IMR-90 (cell line): Measurements from ENCODE around the gene TMEM190. TPM values are rescaled to one million over a fixed set of nuclear protein-coding genes. Genes with fewer than 3 reads are reported as not detected.

ENCODE experiments used
- ATAC-seq: fragments of 200-7000 bp; cut with Tn5 transposase; 2 replicates; pipeline ENCODE4 v1.9.1; 2020; ENCODE audit warnings: low read depth, mild to moderate bottlenecking, moderate library complexity
- BruUV-seq: library from RNA; stranded (reverse); fragments of 400-500 nt; replicated peaks from 2 replicates; lab custom pipeline; 2021; lab: Mats Ljungman, UMichigan
- CTCF ChIA-PET: fragments of 300-600 bp; formaldehyde crosslinking; extraction: SDS; loops from one replicate; lab custom pipeline; 2021; ENCODE audit warnings: antibody characterized with exemption; lab: Yijun Ruan, JAX
- POLR2A ChIA-PET: fragments of 300-600 bp; sonication (Branson Sonifier 250); formaldehyde crosslinking; loops from one replicate; lab custom pipeline; 2022; ENCODE audit warnings: antibody characterized with exemption; ENCODE audit not compliant: unreplicated experiment; lab: Charles Lee
- DNase-seq: peaks from one replicate; pipeline ENCODE4 v3.0.0; 2013
- H2AFZ ChIP-seq: replicated peaks from 2 replicates; pipeline ENCODE3; 2013; ENCODE audit warnings: low read length, mild to moderate bottlenecking; ENCODE audit not compliant: poor library complexity
- H2AK5ac ChIP-seq: 2 replicates; pipeline ENCODE4 v1.6.1; 2013; ENCODE audit warnings: low read depth, low read length, inconsistent platforms
- H2AK9ac ChIP-seq: replicated peaks from 2 replicates; pipeline ENCODE3; 2013; ENCODE audit warnings: mild to moderate bottlenecking, low read depth, low read length, moderate library complexity; ENCODE audit not compliant: poor library complexity
- H2BK120ac ChIP-seq: 2 replicates; pipeline ENCODE4 v1.6.1; 2013; ENCODE audit warnings: low read depth, low read length, inconsistent platforms
- H2BK15ac ChIP-seq: 3 replicates; pipeline ENCODE4 v1.6.1; 2013; ENCODE audit warnings: low read depth, low read length, inconsistent platforms
- H2BK20ac ChIP-seq: 2 replicates; pipeline ENCODE4 v1.6.1; 2013; ENCODE audit warnings: low read depth, mild to moderate bottlenecking, inconsistent platforms, low read length, moderate library complexity
- H2BK5ac ChIP-seq: 2 replicates; pipeline ENCODE4 v1.6.1; 2013; ENCODE audit warnings: mild to moderate bottlenecking, low read depth, low read length, inconsistent platforms; ENCODE audit not compliant: poor library complexity, severe bottlenecking
- H3K14ac ChIP-seq: replicated peaks from 2 replicates; pipeline ENCODE4 v1.6.1; 2013; ENCODE audit warnings: low read depth, low read length, inconsistent platforms
- H3K18ac ChIP-seq: 2 replicates; pipeline ENCODE4 v1.6.1; 2013; ENCODE audit warnings: low read depth, low read length, control low read depth
- H3K23ac ChIP-seq: 2 replicates; pipeline ENCODE4 v1.6.1; 2013; ENCODE audit warnings: low read depth, low read length, inconsistent platforms
- H3K27ac ChIP-seq: 2 replicates; pipeline ENCODE4 v1.5.1; 2013; ENCODE audit warnings: mild to moderate bottlenecking, control low read depth, low read length; ENCODE audit not compliant: insufficient read depth
- H3K27me3 ChIP-seq: 2 replicates; pipeline ENCODE4 v1.6.1; 2013; ENCODE audit warnings: low read length; ENCODE audit not compliant: control insufficient read depth, insufficient read depth
- H3K36me3 ChIP-seq: 2 replicates; pipeline ENCODE4 v1.6.1; 2013; ENCODE audit warnings: low read length, mixed read lengths; ENCODE audit not compliant: control insufficient read depth, insufficient read depth
- H3K4ac ChIP-seq: 2 replicates; pipeline ENCODE4 v1.6.1; 2013; ENCODE audit warnings: low read depth, low read length, inconsistent platforms
- H3K4me1 ChIP-seq: 2 replicates; pipeline ENCODE4 v1.6.1; 2013; ENCODE audit warnings: low read length, mixed read lengths; ENCODE audit not compliant: control insufficient read depth, insufficient read depth
- H3K4me2 ChIP-seq: 2 replicates; pipeline ENCODE4 v1.6.1; 2013; ENCODE audit warnings: low read depth, mild to moderate bottlenecking, control low read depth, low read length, moderate library complexity
- H3K4me3 ChIP-seq: 2 replicates; pipeline ENCODE4 v1.5.1; 2013; ENCODE audit warnings: low read depth, mild to moderate bottlenecking, control low read depth, low read length, moderate library complexity; ENCODE audit not compliant: insufficient read depth
- H3K56ac ChIP-seq: 2 replicates; pipeline ENCODE4 v1.6.1; 2013; ENCODE audit warnings: low read length, inconsistent platforms; ENCODE audit not compliant: insufficient read depth; ENCODE audit errors: extremely low read depth
- H3K79me1 ChIP-seq, 2 experiments: 2 replicates each; pipeline ENCODE4 v1.6.1; 2013; ENCODE audit warnings: low read length in 2 of 2, inconsistent platforms in 1 of 2, low read depth in 1 of 2
- H3K9ac ChIP-seq: 2 replicates; pipeline ENCODE4 v1.6.1; 2013; ENCODE audit warnings: low read depth, low read length, control low read depth
- H3K9me1 ChIP-seq: 2 replicates; pipeline ENCODE4 v1.6.1; 2013; ENCODE audit warnings: low read length, inconsistent platforms; ENCODE audit not compliant: insufficient read depth
- H3K9me3 ChIP-seq: 2 replicates; pipeline ENCODE4 v1.6.1; 2013; ENCODE audit warnings: low read length; ENCODE audit not compliant: control insufficient read depth, insufficient read depth
- H4K20me1 ChIP-seq: 2 replicates; pipeline ENCODE4 v1.6.1; 2013; ENCODE audit warnings: low read length, inconsistent platforms; ENCODE audit not compliant: insufficient read depth
- H4K5ac ChIP-seq: 2 replicates; pipeline ENCODE4 v1.6.1; 2013; ENCODE audit warnings: mild to moderate bottlenecking, low read depth, low read length, control low read depth
- H4K8ac ChIP-seq, 2 experiments: 2 replicates each; pipeline ENCODE4 v1.6.1; 2013; ENCODE audit warnings: low read depth in 2 of 2, low read length in 2 of 2, control low read depth in 1 of 2, inconsistent platforms in 1 of 2
- H4K91ac ChIP-seq: 2 replicates; pipeline ENCODE4 v1.6.1; 2013; ENCODE audit warnings: low read depth, low read length, inconsistent platforms; ENCODE audit not compliant: insufficient read depth
- BHLHE40 ChIP-seq: fragments of 150-350 bp; IDR thresholded peaks from 2 replicates; pipeline ENCODE4 v1.6.1; 2016; ENCODE audit warnings: mild to moderate bottlenecking, low read depth, low read length
- CEBPB ChIP-seq: IDR thresholded peaks from 2 replicates; pipeline ENCODE4 v1.6.1; 2012; ENCODE audit warnings: low read depth, low read length, improper control_type of control experiment
- CHD1 ChIP-seq: IDR thresholded peaks from 2 replicates; pipeline ENCODE4 v1.6.1; 2012; ENCODE audit warnings: low read depth, low read length, improper control_type of control experiment
- FOS ChIP-seq: fragments of 150-350 bp; IDR thresholded peaks from 2 replicates; pipeline ENCODE4 v1.6.1; 2016; ENCODE audit warnings: low read depth, low read length
- MAFK ChIP-seq: IDR thresholded peaks from 2 replicates; pipeline ENCODE4 v1.6.1; 2012; ENCODE audit warnings: low read depth, low read length, improper control_type of control experiment
- MAZ ChIP-seq: IDR thresholded peaks from 2 replicates; pipeline ENCODE4 v1.6.1; 2012; ENCODE audit warnings: low read depth, mild to moderate bottlenecking, low read length, improper control_type of control experiment, moderate library complexity, borderline replicate concordance
- MXI1 ChIP-seq: IDR thresholded peaks from 2 replicates; pipeline ENCODE4 v1.6.1; 2012; ENCODE audit warnings: low read depth, mild to moderate bottlenecking, low read length, moderate library complexity, borderline replicate concordance
- NFE2L2 ChIP-seq: fragments of 150-350 bp; IDR thresholded peaks from 2 replicates; pipeline ENCODE4 v1.6.1; 2016; ENCODE audit warnings: low read depth, mild to moderate bottlenecking, low read length
- RAD21 ChIP-seq: IDR thresholded peaks from 2 replicates; pipeline ENCODE4 v1.6.1; 2012; ENCODE audit warnings: low read length, improper control_type of control experiment
- RCOR1 ChIP-seq: IDR thresholded peaks from 2 replicates; pipeline ENCODE4 v1.6.1; 2012; ENCODE audit warnings: mild to moderate bottlenecking, low read length, improper control_type of control experiment; ENCODE audit not compliant: insufficient replicate concordance
- RFX5 ChIP-seq: IDR thresholded peaks from 2 replicates; pipeline ENCODE4 v1.8.0; 2012; ENCODE audit warnings: low read depth, mild to moderate bottlenecking, low read length, moderate library complexity
- WGBS, 2 experiments: methylation state at CpG; one replicate each; pipeline versions ENCODE4 v1.1.5 to v1.1.7; 2013; ENCODE audit warnings: missing lambda C conversion rate in 2 of 2; ENCODE audit not compliant: insufficient read length in 1 of 2; ENCODE audit errors: extremely low coverage in 2 of 2; 5-methylcytosine and 5-hydroxymethylcytosine counted together
- dilution Hi-C: fragments of 300-500 bp; cut with HindIII; formaldehyde crosslinking; loops from one replicate; pipeline ENCODE4 v1.14.3; 2018; ENCODE audit warnings: low sequenced_read_pairs; ENCODE audit not compliant: unreplicated experiment
- in situ Hi-C: fragments of 300-500 bp; cut with MboI; formaldehyde crosslinking; loops from 3 replicates; pipeline ENCODE4 v1.14.3; 2019; ENCODE audit warnings: low sequenced_read_pairs, inconsistent platforms, mixed read lengths
- intact Hi-C: fragments of 100-400 bp; cut with micrococcal nuclease; formaldehyde crosslinking; loops from 2 replicates; pipeline ENCODE4 v1.10.0; 2022
- polyA plus RNA-seq, 3 experiments: library from polyadenylated mRNA; depleted of rRNA; stranded (reverse); fragments of >200 nt; gene quantifications; 2 replicates each; pipeline ENCODE4 v1.2.3, GENCODE V29; 2012; ENCODE audit warnings: low replicate concordance in 1 of 3
- total RNA-seq: library from RNA; depleted of rRNA; stranded (reverse); fragments of >200 nt; gene quantifications from 2 replicates; pipeline ENCODE4 v1.2.3, GENCODE V29; 2012
- TF ChIP-seq, protein P1 (sequence below): conservative IDR thresholded peaks from 2 replicates; pipeline ENCODE4 v1.5.1; 2012; ENCODE audit warnings: mild to moderate bottlenecking, low read depth, low read length, improper control_type of control experiment
- TF ChIP-seq, protein P2 (sequence below): fragments of 150-350 bp; IDR thresholded peaks from 2 replicates; pipeline ENCODE4 v1.6.1; 2017; ENCODE audit warnings: mild to moderate bottlenecking, antibody characterized with exemption, low read length, low read depth

Gene TMEM190
- total and polyA plus RNA-seq, 2 of the 4 experiments (the other 2 are of a cell fraction), result 1.6 TPM; not detected in 1

DNA sequence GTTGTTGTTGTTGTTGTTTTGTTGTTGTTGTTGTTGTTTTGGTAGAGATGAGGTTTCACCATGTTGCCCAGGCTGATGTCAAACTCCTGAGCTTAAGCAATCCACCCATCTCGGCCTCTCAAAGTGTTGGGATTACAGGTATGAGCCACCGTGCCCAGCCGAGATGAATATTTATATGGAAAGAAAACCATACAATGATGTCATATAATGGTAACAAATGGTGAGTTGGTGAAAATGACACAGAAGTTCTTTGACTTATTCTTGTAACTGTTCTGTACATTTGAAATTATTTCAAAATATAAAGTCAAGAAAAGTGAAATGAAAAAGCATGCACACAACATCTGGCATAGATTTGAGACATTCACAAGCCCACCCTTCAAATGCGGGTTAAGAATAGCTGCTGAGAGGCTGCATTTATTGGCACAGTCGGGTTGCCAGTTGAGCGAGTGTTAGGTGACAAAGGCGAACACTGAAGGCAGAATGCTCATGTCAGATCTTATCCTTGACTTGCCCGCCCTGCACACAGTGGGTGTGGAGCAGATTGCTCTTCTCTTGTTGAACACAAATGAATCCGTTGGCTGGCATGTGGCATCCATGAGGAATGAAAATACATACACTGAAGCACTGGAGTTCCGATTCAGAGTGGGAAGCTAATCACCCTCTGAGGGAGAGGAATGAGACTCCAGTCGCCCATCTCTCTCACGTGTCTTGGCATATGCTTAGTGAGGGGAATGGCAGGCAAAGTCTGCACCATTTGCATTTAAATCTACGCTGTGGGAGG, 46.8 kb downstream of the TMEM190 start (continued):
- no peak for TF ChIP-seq BHLHE40

DNA sequence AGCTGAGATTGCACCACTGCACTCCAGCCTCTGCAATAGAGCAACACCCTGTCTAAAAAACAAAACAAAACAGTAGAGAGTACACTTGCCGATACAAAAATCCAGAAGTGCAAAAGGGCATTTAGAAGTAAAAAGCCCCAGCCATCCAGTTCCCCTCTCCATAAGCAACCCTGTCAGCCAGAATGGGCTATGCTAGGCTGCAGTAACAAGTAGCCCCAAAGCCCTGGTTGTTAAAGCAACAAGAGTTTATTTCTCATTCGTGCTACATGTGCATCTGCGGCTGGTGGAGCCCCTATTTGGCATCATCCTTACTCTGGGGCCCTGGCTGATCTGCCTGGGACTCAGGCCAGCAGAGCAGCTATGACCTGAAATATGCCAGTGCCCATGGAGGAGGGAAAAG, 47.9 kb downstream of the TMEM190 start:
- in situ Hi-C loops, result no loop called here
- BruUV-seq, result no TSS peak
- no peak overlapping the region for H2BK20ac ChIP-seq

More for the DNA sequence above, 47.9 kb downstream of the TMEM190 start:
- no peak overlapping the region for H3K23ac ChIP-seq
- H3K4ac ChIP-seq, result no peak overlapping the region
- no peak overlapping the region for H3K27ac ChIP-seq
- ChIA-PET CTCF (no interaction called here), POLR2A (no interaction called here)
- H3K36me3 ChIP-seq, result no peaks in the 10 kb centered on the region
- 0 out of 2 replicates have a peak, but pooled peaks cover 4% of the 10 kb centered on the region for H3K9me1 ChIP-seq
- H4K5ac ChIP-seq, result no peak overlapping the region
- H3K56ac ChIP-seq, result no peak overlapping the region
- ATAC-seq, result no peak
- no peak overlapping the region for H2BK120ac ChIP-seq
- H3K79me1 ChIP-seq, result no peaks in the 10 kb centered on the region
- no CpG with 5 or more reads among the region's 3 CpGs for WGBS, 2 experiments
- no peaks in the 10 kb centered on the region for H4K20me1 ChIP-seq
- no peaks in the 10 kb centered on the region for H3K9me3 ChIP-seq
- no peaks in the 10 kb centered on the region for H3K4me1 ChIP-seq
- H2AFZ ChIP-seq, result no peak overlapping the region
- dilution Hi-C loops (no loop called here), intact Hi-C loops (no loop called here)
- no peak overlapping the region for H3K9ac ChIP-seq
- H3K4me2 ChIP-seq, result no peak overlapping the region
- no peak overlapping the region for H2BK5ac ChIP-seq
- no peak overlapping the region for H3K18ac ChIP-seq
- H3K14ac ChIP-seq, result no peak overlapping the region
- DNase-seq, result no peak
- H3K4me3 ChIP-seq, result no peak overlapping the region
- TF ChIP-seq MXI1 (no peak), CEBPB (no peak), RFX5 (no peak), RCOR1 (no peak), CHD1 (no peak), BHLHE40 (no peak), MAZ (no peak), RAD21 (no peak), NFE2L2 (no peak), MAFK (no peak), FOS (no peak)
- TF ChIP-seq, protein P1, sequence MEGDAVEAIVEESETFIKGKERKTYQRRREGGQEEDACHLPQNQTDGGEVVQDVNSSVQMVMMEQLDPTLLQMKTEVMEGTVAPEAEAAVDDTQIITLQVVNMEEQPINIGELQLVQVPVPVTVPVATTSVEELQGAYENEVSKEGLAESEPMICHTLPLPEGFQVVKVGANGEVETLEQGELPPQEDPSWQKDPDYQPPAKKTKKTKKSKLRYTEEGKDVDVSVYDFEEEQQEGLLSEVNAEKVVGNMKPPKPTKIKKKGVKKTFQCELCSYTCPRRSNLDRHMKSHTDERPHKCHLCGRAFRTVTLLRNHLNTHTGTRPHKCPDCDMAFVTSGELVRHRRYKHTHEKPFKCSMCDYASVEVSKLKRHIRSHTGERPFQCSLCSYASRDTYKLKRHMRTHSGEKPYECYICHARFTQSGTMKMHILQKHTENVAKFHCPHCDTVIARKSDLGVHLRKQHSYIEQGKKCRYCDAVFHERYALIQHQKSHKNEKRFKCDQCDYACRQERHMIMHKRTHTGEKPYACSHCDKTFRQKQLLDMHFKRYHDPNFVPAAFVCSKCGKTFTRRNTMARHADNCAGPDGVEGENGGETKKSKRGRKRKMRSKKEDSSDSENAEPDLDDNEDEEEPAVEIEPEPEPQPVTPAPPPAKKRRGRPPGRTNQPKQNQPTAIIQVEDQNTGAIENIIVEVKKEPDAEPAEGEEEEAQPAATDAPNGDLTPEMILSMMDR, result no peak
- TF ChIP-seq, protein P2, sequence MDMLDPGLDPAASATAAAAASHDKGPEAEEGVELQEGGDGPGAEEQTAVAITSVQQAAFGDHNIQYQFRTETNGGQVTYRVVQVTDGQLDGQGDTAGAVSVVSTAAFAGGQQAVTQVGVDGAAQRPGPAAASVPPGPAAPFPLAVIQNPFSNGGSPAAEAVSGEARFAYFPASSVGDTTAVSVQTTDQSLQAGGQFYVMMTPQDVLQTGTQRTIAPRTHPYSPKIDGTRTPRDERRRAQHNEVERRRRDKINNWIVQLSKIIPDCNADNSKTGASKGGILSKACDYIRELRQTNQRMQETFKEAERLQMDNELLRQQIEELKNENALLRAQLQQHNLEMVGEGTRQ, result no peak
- H4K91ac ChIP-seq, result no peak overlapping the region
- H3K27me3 ChIP-seq, result peaks cover 21% of the 10 kb centered on the region
- H4K8ac ChIP-seq, result no peak overlapping the region
- H2AK9ac ChIP-seq, result no peak overlapping the region
- no peak overlapping the region for H2AK5ac ChIP-seq
- H2BK15ac ChIP-seq, result no peak overlapping the region
